Fibroblast of the aortic adventitia (primary cell): ENCODE results near the gene MORC1. TPM values are rescaled to one million over a fixed set of nuclear protein-coding genes. Genes with fewer than 3 reads are reported as not detected.
A peak's percentile ranks its signal among the peaks of the same experiment; 100 is the strongest.

ENCODE experiments used
- DNase-seq: peaks from one replicate; pipeline ENCODE4 v3.0.0-alpha.2; 2010; ENCODE audit warnings: low read depth
- H3K4me3 ChIP-seq: 2 replicates; pipeline ENCODE4 v1.5.1; 2011; ENCODE audit warnings: low read depth, mild to moderate bottlenecking, control low read depth, low read length, moderate library complexity
- total RNA-seq: library from RNA; depleted of rRNA; stranded (reverse); fragments of >200 nt; gene quantifications from 2 replicates; pipeline ENCODE4 v1.2.3, GENCODE V29; 2012; ENCODE audit warnings: low replicate concordance
- TF ChIP-seq, protein P1 (sequence below): IDR thresholded peaks from 2 replicates; pipeline ENCODE4 v1.5.1; 2011; ENCODE audit warnings: mild to moderate bottlenecking, low read length, control low read depth, inconsistent platforms; ENCODE audit not compliant: insufficient read depth

MORC1 gene
- total RNA-seq, 1 donor: not detected

GRCh38 chr3:109066864-109067263, 51.1 kb downstream of the MORC1 start:
- no peak overlapping the region for H3K4me3 ChIP-seq
- TF ChIP-seq, protein P1, sequence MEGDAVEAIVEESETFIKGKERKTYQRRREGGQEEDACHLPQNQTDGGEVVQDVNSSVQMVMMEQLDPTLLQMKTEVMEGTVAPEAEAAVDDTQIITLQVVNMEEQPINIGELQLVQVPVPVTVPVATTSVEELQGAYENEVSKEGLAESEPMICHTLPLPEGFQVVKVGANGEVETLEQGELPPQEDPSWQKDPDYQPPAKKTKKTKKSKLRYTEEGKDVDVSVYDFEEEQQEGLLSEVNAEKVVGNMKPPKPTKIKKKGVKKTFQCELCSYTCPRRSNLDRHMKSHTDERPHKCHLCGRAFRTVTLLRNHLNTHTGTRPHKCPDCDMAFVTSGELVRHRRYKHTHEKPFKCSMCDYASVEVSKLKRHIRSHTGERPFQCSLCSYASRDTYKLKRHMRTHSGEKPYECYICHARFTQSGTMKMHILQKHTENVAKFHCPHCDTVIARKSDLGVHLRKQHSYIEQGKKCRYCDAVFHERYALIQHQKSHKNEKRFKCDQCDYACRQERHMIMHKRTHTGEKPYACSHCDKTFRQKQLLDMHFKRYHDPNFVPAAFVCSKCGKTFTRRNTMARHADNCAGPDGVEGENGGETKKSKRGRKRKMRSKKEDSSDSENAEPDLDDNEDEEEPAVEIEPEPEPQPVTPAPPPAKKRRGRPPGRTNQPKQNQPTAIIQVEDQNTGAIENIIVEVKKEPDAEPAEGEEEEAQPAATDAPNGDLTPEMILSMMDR: no peak
- no peak for DNase-seq

DNA sequence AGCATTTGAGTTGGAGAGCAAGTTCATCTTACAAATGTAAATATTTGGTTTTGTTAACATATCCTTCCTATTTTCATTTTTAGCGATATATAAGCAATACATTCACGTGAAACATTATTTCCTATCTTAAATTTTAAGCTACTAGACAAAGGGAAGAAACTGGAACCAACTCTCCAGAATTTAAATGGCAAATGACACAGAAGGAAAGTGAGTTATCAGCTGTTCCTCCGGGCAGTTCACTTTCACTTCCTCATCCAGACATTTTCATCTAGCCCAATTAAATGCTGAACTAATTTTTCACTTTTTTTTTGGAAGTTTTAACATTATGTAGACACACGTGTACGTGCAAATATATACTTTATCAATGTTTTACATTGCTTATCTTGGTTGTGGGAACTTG, 58.7 kb downstream of the MORC1 start:
- no peak for DNase-seq
- TF ChIP-seq, protein P1: no peak
- H3K4me3 ChIP-seq: no peak overlapping the region

- TF ChIP-seq, protein P1: no peak
- no peak overlapping the region for H3K4me3 ChIP-seq
- DNase-seq: no peak
Measured at GRCh38 chr3:109057616-109058015, 60.3 kb downstream of the MORC1 start.

DNA sequence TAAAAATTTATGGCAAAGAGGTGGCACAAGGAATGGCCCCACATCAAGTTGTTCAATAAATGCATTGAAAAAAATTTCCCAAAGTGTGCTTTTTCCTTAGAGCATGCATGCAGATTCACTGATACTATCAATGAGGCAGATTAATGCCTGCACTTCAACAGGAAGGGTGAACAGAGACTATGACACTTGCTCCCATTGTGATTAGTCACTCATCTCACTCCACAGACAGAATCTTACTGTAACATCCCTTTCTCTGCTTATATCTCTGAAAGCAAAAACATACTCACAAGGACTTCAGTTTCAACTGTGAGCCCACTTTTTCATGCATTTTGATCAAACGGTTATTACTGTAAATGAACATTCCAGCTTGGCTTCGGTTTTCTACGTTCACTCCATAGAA, 60.9 kb downstream of the MORC1 start:
- DNase-seq: no peak
- H3K4me3 ChIP-seq: no peak overlapping the region
- TF ChIP-seq, protein P1: no peak

GRCh38 chr3:109050591-109051167, 67.3 kb downstream of the MORC1 start:
- peak; percentile 3 for DNase-seq
- TF ChIP-seq, protein P1: peak; percentile 37
- H3K4me3 ChIP-seq: no peak overlapping the region

GRCh38 chr3:109047366-109047765, 70.6 kb downstream of the MORC1 start:
- TF ChIP-seq, protein P1: no peak
- H3K4me3 ChIP-seq: no peak overlapping the region
- DNase-seq: no peak

GRCh38 chr3:109045271-109046040, 72.5 kb downstream of the MORC1 start:
- TF ChIP-seq, protein P1: no peak
- DNase-seq: no peak
- no peak overlapping the region for H3K4me3 ChIP-seq
